K562 (cell line): ENCODE measurements around the gene SLC7A9. TPM values are rescaled to one million over a fixed set of nuclear protein-coding genes. Genes with fewer than 3 reads are reported as not detected.
"Not testable (repeated sequence)": the region's sequence is repeated elsewhere in the genome, so short reads cannot be mapped to it uniquely, and the experiment has no call there.

ENCODE experiments used
- ATAC-seq: fragments of 200-7000 bp; cut with Tn5 transposase; 3 replicates; pipeline ENCODE4 v1.9.1; 2020; ENCODE audit warnings: moderate library complexity
- BruUV-seq: library from RNA; stranded (reverse); fragments of 400-500 nt; replicated peaks from 2 replicates; lab custom pipeline; 2021; lab: Mats Ljungman, UMichigan
- CTCF ChIA-PET: fragments of 300-600 bp; formaldehyde crosslinking; extraction: SDS; loops from one replicate; lab custom pipeline; 2021; ENCODE audit warnings: low intra/inter-chr PET ratio; lab: Yijun Ruan, JAX
- POLR2A ChIA-PET: fragments of 300-600, 350-650 bp; sonication (Branson Sonifier 250); formaldehyde crosslinking; extraction: SDS; loops from one replicate; lab custom pipeline; 2021; ENCODE audit warnings: antibody characterized with exemption, inconsistent platforms; lab: Yijun Ruan, JAX
- DNase-seq, 4 experiments: peaks; one replicate each; pipeline versions ENCODE4 v3.0.0 to v3.0.0-alpha.2; 2011 to 2018; ENCODE audit warnings: low spot score in 3 of 4, mixed read lengths in 3 of 4; ENCODE audit errors: extremely low read depth in 1 of 4
- FAIRE-seq: peaks from 2 replicates; lab custom pipeline; 2011; peaks lifted over from hg19 to GRCh38; lab: Jason Lieb, UNC
- H2AFZ ChIP-seq: 2 replicates; pipeline ENCODE4 v1.6.0; 2011; ENCODE audit warnings: low read depth, low read length, control low read depth, inconsistent platforms
- H3K27ac ChIP-seq: fragments of 200-600 bp; 3 replicates; pipeline ENCODE4 v1.8.0; 2011; ENCODE audit warnings: low read depth, mild to moderate bottlenecking, control low read depth, inconsistent platforms, low read length, moderate library complexity, mixed read lengths; ENCODE audit errors: extremely low read depth
- H3K27me3 ChIP-seq, 2 experiments: fragments of 300-600 bp in 1 of 2; 2 replicates in 1 of 2; 3 replicates in 1 of 2; pipeline versions ENCODE4 v1.6.0 to v1.8.0; 2011; ENCODE audit warnings: inconsistent platforms in 2 of 2, low read length in 2 of 2, mild to moderate bottlenecking in 1 of 2, mixed read lengths in 1 of 2, moderate library complexity in 1 of 2; ENCODE audit not compliant: control insufficient read depth in 2 of 2, insufficient read depth in 2 of 2
- H3K36me3 ChIP-seq: fragments of 300-600 bp; 3 replicates; pipeline ENCODE4 v1.8.0; 2011; ENCODE audit warnings: mild to moderate bottlenecking, low read length, inconsistent platforms; ENCODE audit not compliant: control insufficient read depth, insufficient read depth
- H3K4me1 ChIP-seq, 2 experiments: fragments of 200-600 bp in 1 of 2; replicated peaks in 1 of 2; 2 replicates in 1 of 2; 3 replicates in 1 of 2; pipeline versions ENCODE4 v1.5.1 to v1.8.0; 2011; ENCODE audit warnings: inconsistent platforms in 2 of 2, low read length in 2 of 2, mild to moderate bottlenecking in 1 of 2, mixed read lengths in 1 of 2, moderate library complexity in 1 of 2; ENCODE audit not compliant: control insufficient read depth in 2 of 2, insufficient read depth in 2 of 2
- H3K4me2 ChIP-seq: 2 replicates; pipeline ENCODE4 v1.6.1; 2011; ENCODE audit warnings: low read length, control low read depth, inconsistent platforms, mixed read lengths; ENCODE audit not compliant: insufficient read depth
- H3K4me3 ChIP-seq: fragments of 200-600 bp; sonication (generic), shearing (Covaris generic); 2 replicates; pipeline ENCODE4 v1.5.1; 2016; ENCODE audit warnings: control low read depth, inconsistent platforms
- H3K79me2 ChIP-seq: fragments of 200-600 bp; 3 replicates; pipeline ENCODE4 v1.8.0; 2011; ENCODE audit warnings: low read length, inconsistent platforms; ENCODE audit not compliant: control insufficient read depth, insufficient read depth
- H3K9ac ChIP-seq, 2 experiments: 2 replicates each; pipeline versions ENCODE4 v1.6.0 to v1.6.1; 2011; ENCODE audit warnings: low read depth in 2 of 2, low read length in 2 of 2, control low read depth in 1 of 2, inconsistent platforms in 1 of 2, mild to moderate bottlenecking in 1 of 2, mixed read lengths in 1 of 2; ENCODE audit not compliant: insufficient read depth in 1 of 2
- H3K9me1 ChIP-seq: one replicate; pipeline ENCODE4 v1.6.0; 2011; ENCODE audit warnings: inconsistent platforms, mild to moderate bottlenecking, low read length, moderate library complexity; ENCODE audit not compliant: control insufficient read depth, insufficient read depth
- H3K9me3 ChIP-seq: replicated peaks from 2 replicates; pipeline ENCODE4 v1.5.1; 2011; ENCODE audit warnings: low read depth, low read length, inconsistent platforms; ENCODE audit not compliant: control insufficient read depth, insufficient read depth
- H4K20me1 ChIP-seq: replicated peaks from 2 replicates; pipeline ENCODE4 v1.6.1; 2011; ENCODE audit warnings: low read length, inconsistent platforms, mixed read lengths; ENCODE audit not compliant: control insufficient read depth, insufficient read depth
- ARID2 ChIP-seq: fragments of 450-650 bp; IDR thresholded peaks from 2 replicates; pipeline ENCODE4 v1.6.1; 2017; ENCODE audit warnings: antibody characterized with exemption, mild to moderate bottlenecking
- DNMT1 ChIP-seq: fragments of 450-650 bp; IDR thresholded peaks from 2 replicates; pipeline ENCODE4 v1.6.1; 2016; ENCODE audit warnings: antibody characterized with exemption, mild to moderate bottlenecking
- E2F3 ChIP-seq: fragments of 250-450 bp; sonication (Bioruptor Pico); IDR thresholded peaks from 2 replicates; pipeline ENCODE4 v1.4.0; 2020; ENCODE audit warnings: mild to moderate bottlenecking
- E2F4 ChIP-seq: sonication (generic); formaldehyde crosslinking; IDR thresholded peaks from 2 replicates; pipeline ENCODE4 v1.8.0; 2022; ENCODE audit warnings: mild to moderate bottlenecking, low read depth, missing genetic modification reagents
- HMG20A ChIP-seq: fragments of 450-650 bp; formaldehyde crosslinking; conservative IDR thresholded peaks from 2 replicates; pipeline ENCODE4 v1.4.0; 2020; ENCODE audit warnings: mild to moderate bottlenecking, mixed read lengths
- KDM4B ChIP-seq, 2 experiments: fragments of 450-650 bp in 1 of 2; sonication (generic) in 1 of 2; IDR thresholded peaks; 2 replicates each; pipeline ENCODE4 v1.6.1; 2016 to 2017; ENCODE audit warnings: borderline replicate concordance in 2 of 2, antibody characterized with exemption in 1 of 2, low read depth in 1 of 2, mild to moderate bottlenecking in 1 of 2
- MTF1 ChIP-seq: fragments of 250-450 bp; sonication (Bioruptor Pico); IDR thresholded peaks from 2 replicates; pipeline ENCODE4 v1.9.0; 2021; ENCODE audit warnings: moderate library complexity, mild to moderate bottlenecking, inconsistent platforms, borderline replicate concordance
- MYNN ChIP-seq, 2 experiments: sonication (generic); formaldehyde crosslinking in 1 of 2; IDR thresholded peaks; 2 replicates each; pipeline versions ENCODE4 v1.5.0 to v1.6.1; 2016 to 2020; ENCODE audit warnings: antibody characterized with exemption in 1 of 2, missing genetic modification reagents in 1 of 2
- NR1H2 ChIP-seq: sonication (generic); formaldehyde crosslinking; IDR thresholded peaks from 2 replicates; pipeline ENCODE4 v1.4.0; 2020; ENCODE audit warnings: mild to moderate bottlenecking, missing genetic modification reagents
- SMAD2 ChIP-seq: fragments of 150-350 bp; IDR thresholded peaks from 2 replicates; pipeline ENCODE4 v1.6.1; 2014; ENCODE audit warnings: low read depth, mild to moderate bottlenecking, low read length
- TFAM ChIP-seq: fragments of 250-450 bp; sonication (Bioruptor Pico); conservative IDR thresholded peaks from 2 replicates; pipeline ENCODE4 v1.5.0; 2021; ENCODE audit warnings: mild to moderate bottlenecking, moderate library complexity
- U2AF2 ChIP-seq: fragments of 200-400 bp; formaldehyde crosslinking; optimal IDR thresholded peaks from 2 replicates; pipeline ENCODE3; 2017; ENCODE audit warnings: low read depth, mild to moderate bottlenecking, low read length
- ZNF274 ChIP-seq: IDR thresholded peaks from 2 replicates; pipeline ENCODE4 v1.6.1; 2011; ENCODE audit warnings: low read depth, mild to moderate bottlenecking, low read length, moderate library complexity, borderline replicate concordance
- ZNF785 ChIP-seq: fragments of 250-450 bp; sonication (Bioruptor Pico); IDR thresholded peaks from 2 replicates; pipeline ENCODE4 v1.4.0; 2020; ENCODE audit warnings: mild to moderate bottlenecking
- ZSCAN32 ChIP-seq: fragments of 450-650 bp; formaldehyde crosslinking; IDR thresholded peaks from 2 replicates; pipeline ENCODE4 v1.4.0; 2020; ENCODE audit warnings: mild to moderate bottlenecking, moderate library complexity
- whole genome bisulfite sequencing: fragments of 100-300 bp; shearing (Covaris generic); methylation state at CpG from one replicate; pipeline ENCODE4 v1.1.6; 2016; ENCODE audit warnings: low coverage, mixed read lengths; ENCODE audit not compliant: insufficient coverage; ENCODE audit errors: missing lambda C conversion rate; 5-methylcytosine and 5-hydroxymethylcytosine counted together
- in situ Hi-C: fragments of 300-500 bp; cut with MboI; formaldehyde crosslinking; loops from 4 replicates; pipeline ENCODE4 v1.15.0; 2018; ENCODE audit warnings: inconsistent platforms, mixed read lengths
- intact Hi-C: fragments of 100-400 bp; cut with micrococcal nuclease; formaldehyde crosslinking; loops from 2 replicates; pipeline ENCODE4 v1.14.2; 2022
- polyA plus RNA-seq, 8 experiments: library from polyadenylated mRNA; depleted of rRNA in 4 of 8; stranded (reverse) in 5 of 8; unstranded in 3 of 8; fragments of >200 nt; fragmentation: Nextera tagmentation in 2 of 8; fragmentation: Illumina TruSeq in 1 of 8; extraction: Ambion mirVana in 2 of 8; extraction: Trizol in 1 of 8; gene quantifications; 2 replicates each; pipeline versions ENCODE4 v1.2.1 to v1.2.3, GENCODE V29; 2011 to 2014; ENCODE audit warnings: inconsistent platforms in 1 of 8, missing spikeins in 1 of 8
- total RNA-seq, 7 experiments: library from RNA; depleted of rRNA in 6 of 7; stranded (reverse); fragments of >200 nt in 6 of 7; fragmentation: Illumina TruSeq in 2 of 7; extraction: Trizol in 2 of 7; gene quantifications; 2 replicates each; pipeline versions ENCODE4 v1.2.1 to v1.2.3, GENCODE V29; 2011 to 2021; ENCODE audit warnings: low replicate concordance in 1 of 7

SLC7A9 gene
- total and polyA plus RNA-seq, 9 of the 15 experiments (the other 6 are each of a cell fraction or from before 2014, with no cell fraction given) = not detected

GRCh38 chr19:32857584-32857983 lies 12.0 kb downstream of the SLC7A9 start (continued):
- no peak for TF ChIP-seq KDM4B (IDR thresholded peaks at IDR 0.05; ENCODE audit: borderline replicate concordance in 2 of 2, low read depth in 1 of 2)

GRCh38 chr19:32856818-32857217 lies 12.7 kb downstream of the SLC7A9 start:
- not testable (repeated sequence) for ATAC-seq

GRCh38 chr19:32852216-32852615 lies 17.4 kb downstream of the SLC7A9 start:
- Histone ChIP-seq H3K4me2 (no peak overlapping the region), H3K4me3 (no peak overlapping the region), H3K9me3 (no peaks in the 10 kb centered on the region), H3K9me1 (no peaks in the 10 kb centered on the region), H3K79me2 (no peaks in the 10 kb centered on the region), H4K20me1 (no peaks in the 10 kb centered on the region), H3K27ac (no peak overlapping the region), H3K27me3 (peaks cover 0 to 6% of the 10 kb centered on the region in 2 experiments; a peak in 1 of 5 replicates), H2AFZ (no peak overlapping the region), H3K4me1 (no peaks in the 10 kb centered on the region), H3K36me3 (no peaks in the 10 kb centered on the region), H3K9ac (no peak overlapping the region)
- POLR2A ChIA-PET = no interaction called here
- FAIRE-seq (no peak), DNase-seq (no peak), ATAC-seq (no peak)
- intact Hi-C loops = no loop called here
- CTCF ChIA-PET = no interaction called here
- BruUV-seq = no TSS peak
- in situ Hi-C loops = no loop called here
- WGBS = 3% methylated on average over 6 of the region's 6 CpGs
- TF ChIP-seq ZSCAN32 (CRISPR knock-in tag) (no peak), ZNF785 (CRISPR knock-in tag) (no peak), SMAD2 (no peak), E2F3 (CRISPR knock-in tag) (no peak), MTF1 (CRISPR knock-in tag) (no peak), NR1H2 (CRISPR knock-in tag) (no peak), DNMT1 (no peak), ARID2 (no peak), U2AF2 (no peak), E2F4 (CRISPR knock-in tag) (no peak), MYNN (IDR thresholded peaks at IDR 0.05) (no peak), MYNN (CRISPR knock-in tag; IDR thresholded peaks at IDR 0.05) (no peak), ZNF274 (no peak), HMG20A (CRISPR knock-in tag) (no peak), TFAM (no peak)

More at GRCh38 chr19:32856818-32857217, 12.7 kb downstream of the SLC7A9 start:
- H2AFZ ChIP-seq, H3K4me2 ChIP-seq, H3K79me2 ChIP-seq, BruUV-seq, intact Hi-C loops, H3K9me1 ChIP-seq, CTCF ChIA-PET, H3K4me1 ChIP-seq, in situ Hi-C loops, H3K9ac ChIP-seq, H3K27ac ChIP-seq, DNase-seq, H3K36me3 ChIP-seq, H3K4me3 ChIP-seq, H4K20me1 ChIP-seq, H3K9me3 ChIP-seq, FAIRE-seq: not testable (repeated sequence)
- H3K27me3 ChIP-seq = peaks cover 10 to 32% of the 10 kb centered on the region in 2 experiments; a peak in 4 of 5 replicates
- POLR2A ChIA-PET = interaction anchor here (0.8 to 1.1 kb wide), 2 partner anchors 10 to 44 kb away, joined by 3 read pairs; no protein-coding TSS in a partner anchor
- WGBS = 4% methylated on average over 6 of the region's 7 CpGs
